DND-41 (cell line): Measurements from ENCODE around the gene TNNC1.

Experiments used
- ATAC-seq: fragments of 200-7000 bp; cut with Tn5 transposase; 3 replicates; pipeline ENCODE4 v1.9.1; 2021; ENCODE audit warnings: low read depth; ENCODE audit not compliant: insufficient read depth
- DNase-seq: peaks from one replicate; pipeline ENCODE4 v3.0.0-alpha.2; 2020
- H2AFZ ChIP-seq: 2 replicates; pipeline ENCODE4 v1.6.0; 2012; ENCODE audit warnings: low read depth, low read length
- H3K27ac ChIP-seq: 2 replicates; pipeline ENCODE4 v1.5.1; 2012; ENCODE audit warnings: low read length, inconsistent platforms
- H3K27me3 ChIP-seq: fragments of 200-600 bp; sonication (generic); 2 replicates; pipeline ENCODE4 v1.6.0; 2012; ENCODE audit warnings: low read length, mild to moderate bottlenecking, inconsistent platforms; ENCODE audit not compliant: insufficient read depth, poor library complexity
- H3K36me3 ChIP-seq: 2 replicates; pipeline ENCODE4 v1.5.1; 2012; ENCODE audit warnings: low read length, inconsistent platforms; ENCODE audit not compliant: insufficient read depth
- H3K4me1 ChIP-seq: 2 replicates; pipeline ENCODE4 v1.5.1; 2012; ENCODE audit warnings: mild to moderate bottlenecking, low read length; ENCODE audit not compliant: insufficient read depth
- H3K4me2 ChIP-seq: 2 replicates; pipeline ENCODE4 v1.6.0; 2012; ENCODE audit warnings: mild to moderate bottlenecking, moderate library complexity, low read length, inconsistent platforms; ENCODE audit not compliant: insufficient read depth
- H3K4me3 ChIP-seq, 2 experiments: fragments of 200-600 bp in 1 of 2; shearing (Covaris generic) in 1 of 2; 2 replicates each; pipeline ENCODE4 v1.5.1; 2012 to 2016; ENCODE audit warnings: inconsistent platforms in 2 of 2, low read length in 2 of 2, mild to moderate bottlenecking in 2 of 2, low read depth in 1 of 2, moderate library complexity in 1 of 2
- H3K79me2 ChIP-seq: 2 replicates; pipeline ENCODE4 v1.6.0; 2012; ENCODE audit warnings: low read length, inconsistent platforms; ENCODE audit not compliant: insufficient read depth
- H3K9ac ChIP-seq: 2 replicates; pipeline ENCODE4 v1.6.0; 2012; ENCODE audit warnings: low read depth, mild to moderate bottlenecking, inconsistent platforms, low read length, moderate library complexity
- H3K9me3 ChIP-seq: 2 replicates; pipeline ENCODE4 v1.5.1; 2012; ENCODE audit warnings: low read length, moderate library complexity, mild to moderate bottlenecking, inconsistent platforms; ENCODE audit not compliant: insufficient read depth, severe bottlenecking
- H4K20me1 ChIP-seq: 2 replicates; pipeline ENCODE4 v1.6.0; 2012; ENCODE audit warnings: low read length; ENCODE audit not compliant: insufficient read depth
- CTCF ChIP-seq: IDR thresholded peaks from 2 replicates; pipeline ENCODE4 v1.5.1; 2012; ENCODE audit warnings: borderline replicate concordance, low read length, moderate library complexity, mild to moderate bottlenecking; ENCODE audit not compliant: poor library complexity, severe bottlenecking; ENCODE audit errors: extremely low read depth
- EZH2 ChIP-seq: IDR thresholded peaks from 3 replicates; pipeline ENCODE4 v1.6.1; 2012; ENCODE audit warnings: borderline replicate concordance, low read depth, mild to moderate bottlenecking, moderate library complexity, low read length, inconsistent platforms; ENCODE audit not compliant: severe bottlenecking

TNNC1 gene

DNA sequence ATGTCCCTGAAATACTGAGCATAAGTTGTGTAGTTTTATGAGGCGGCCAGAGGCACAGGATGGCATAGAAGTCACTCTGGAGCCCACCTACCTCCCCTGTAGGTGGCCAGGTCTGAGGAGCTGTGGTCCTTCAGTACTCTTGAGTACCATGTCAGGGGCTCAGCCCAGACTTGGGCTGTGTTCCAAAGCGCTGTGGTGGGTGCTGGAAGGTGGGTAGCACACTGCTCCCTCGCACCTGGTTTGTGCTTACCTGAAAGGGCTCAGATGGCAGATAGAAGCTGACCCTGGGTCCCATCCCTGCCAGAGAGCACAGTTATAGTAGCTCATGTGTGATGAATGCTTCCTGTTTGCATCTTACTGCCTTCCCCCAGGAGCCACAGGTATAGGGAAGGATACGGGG, 17.1 kb upstream of the TNNC1 start:
- H4K20me1 ChIP-seq, result peaks cover 49% of the 10 kb centered on the region
- ATAC-seq (no peak), DNase-seq (no peak)
- no peak for TF ChIP-seq EZH2
- no peak for TF ChIP-seq CTCF
- H2AFZ ChIP-seq, result no peak overlapping the region
- no peaks in the 10 kb centered on the region for H3K27me3 ChIP-seq
- H3K9me3 ChIP-seq, result no peaks in the 10 kb centered on the region
- no peak overlapping the region for H3K27ac ChIP-seq
- no peak overlapping the region for H3K9ac ChIP-seq
- H3K79me2 ChIP-seq, result peaks cover 36% of the 10 kb centered on the region
- H3K4me3 ChIP-seq, result no peak overlapping the region
- H3K4me1 ChIP-seq, result no peaks in the 10 kb centered on the region
- H3K36me3 ChIP-seq, result peaks cover 75% of the 10 kb centered on the region
- H3K4me2 ChIP-seq, result no peak overlapping the region

DNA sequence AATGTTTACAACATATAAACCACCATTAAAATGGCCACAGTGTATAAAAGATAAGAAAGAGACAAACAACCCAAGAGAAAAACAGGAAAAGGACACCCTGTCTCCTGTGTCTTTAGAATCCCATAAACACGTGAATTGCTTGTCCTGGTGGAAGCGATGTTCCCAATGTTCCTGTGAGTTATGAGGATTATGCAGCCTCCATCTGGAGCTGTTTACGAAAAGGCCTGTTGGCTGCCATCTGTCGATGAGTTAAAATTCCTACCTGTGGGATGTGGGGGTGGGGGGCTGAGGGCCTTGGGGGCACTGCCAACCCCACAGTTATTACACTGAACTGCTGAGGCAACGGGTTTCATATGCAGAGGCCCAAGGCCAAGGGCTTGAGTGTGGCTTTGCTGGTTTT, 15.2 kb upstream of the TNNC1 start:
- Histone ChIP-seq H3K27ac (no peak overlapping the region), H3K4me2 (no peak overlapping the region), H3K4me1 (no peaks in the 10 kb centered on the region), H3K4me3 (no peak overlapping the region), H4K20me1 (peaks cover 59% of the 10 kb centered on the region), H3K36me3 (peaks cover 75% of the 10 kb centered on the region), H3K9me3 (no peaks in the 10 kb centered on the region), H3K27me3 (no peaks in the 10 kb centered on the region), H3K9ac (no peak overlapping the region), H2AFZ (no peak overlapping the region), H3K79me2 (peaks cover 53% of the 10 kb centered on the region)
- DNase-seq (no peak), ATAC-seq (no peak)
- TF ChIP-seq CTCF (no peak), EZH2 (no peak)

DNA sequence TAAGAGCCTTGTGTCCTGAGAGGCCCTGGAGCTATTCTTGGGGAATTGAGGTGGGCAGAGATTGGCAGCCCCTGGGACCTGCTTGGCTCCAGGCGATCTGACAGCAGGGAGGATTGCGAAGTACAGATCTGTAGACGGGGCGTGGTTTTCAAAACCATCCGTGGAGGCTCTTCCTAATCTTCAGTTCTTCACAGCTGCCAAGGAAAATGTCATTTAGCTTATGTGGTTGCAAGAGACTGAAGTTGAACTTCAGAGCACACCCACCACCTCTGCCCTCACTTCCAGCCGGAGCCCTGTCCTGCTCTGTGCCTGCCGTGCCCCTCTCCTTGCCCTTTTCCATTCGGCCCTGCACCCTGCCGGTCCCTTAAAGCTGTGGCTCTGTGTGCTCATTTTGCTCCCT, 14.5 kb upstream of the TNNC1 start:
- peaks cover 59% of the 10 kb centered on the region for H4K20me1 ChIP-seq
- no peaks in the 10 kb centered on the region for H3K4me1 ChIP-seq
- H3K9me3 ChIP-seq, result no peaks in the 10 kb centered on the region
- no peaks in the 10 kb centered on the region for H3K27me3 ChIP-seq
- DNase-seq (no peak), ATAC-seq (no peak; the same call in 2 of the 3 replicates)
- H3K4me2 ChIP-seq, result no peak overlapping the region
- H3K36me3 ChIP-seq, result peaks cover 75% of the 10 kb centered on the region
- no peak overlapping the region for H3K27ac ChIP-seq
- TF ChIP-seq CTCF (no peak), EZH2 (no peak)
- no peak overlapping the region for H2AFZ ChIP-seq
- H3K4me3 ChIP-seq, result no peak overlapping the region
- peaks cover 59% of the 10 kb centered on the region for H3K79me2 ChIP-seq
- H3K9ac ChIP-seq, result no peak overlapping the region

GRCh38 chr3:52463416-52463815, 9.6 kb upstream of the TNNC1 start:
- Histone ChIP-seq H3K36me3 (peaks cover 82% of the 10 kb centered on the region), H3K9ac (no peak overlapping the region), H3K27ac (no peak overlapping the region), H3K4me2 (no peak overlapping the region), H3K79me2 (peaks cover 84% of the 10 kb centered on the region), H3K4me1 (no peaks in the 10 kb centered on the region; the same call in 1 of the 2 replicates), H3K27me3 (no peaks in the 10 kb centered on the region), H2AFZ (no peak overlapping the region), H3K9me3 (no peaks in the 10 kb centered on the region), H3K4me3 (no peak overlapping the region), H4K20me1 (peaks cover 27% of the 10 kb centered on the region)
- ATAC-seq, result no peak
- DNase-seq, result no peak
- TF ChIP-seq EZH2 (no peak), CTCF (no peak)
